K562 (cell line): Measurements from ENCODE around the gene SUSD3.

Experiments used
- CUX1 ChIP-seq: fragments of 200-800 bp; sonication (Bioruptor generic); IDR thresholded peaks from 2 replicates; pipeline ENCODE4 v1.6.1; 2016; ENCODE audit warnings: missing genetic modification characterization, missing compliant biosample characterization
- ESRRA ChIP-seq: fragments of 450-650 bp; IDR thresholded peaks from 2 replicates; pipeline ENCODE4 v1.6.1; 2014; ENCODE audit warnings: low read depth, mild to moderate bottlenecking, moderate library complexity, borderline replicate concordance
- FOXK2 ChIP-seq, 2 experiments: fragments of 450-650 bp; IDR thresholded peaks in 1 of 2; conservative IDR thresholded peaks in 1 of 2; 2 replicates each; pipeline ENCODE4 v1.6.1; 2016; ENCODE audit warnings: low read depth in 2 of 2, mild to moderate bottlenecking in 1 of 2
- KAT2B ChIP-seq: IDR thresholded peaks from one replicate; pipeline ENCODE4 v1.6.1; 2012; ENCODE audit warnings: low read depth, mild to moderate bottlenecking, control low read depth, inconsistent platforms, low read length, moderate library complexity
- STAT6 ChIP-seq: sonication (generic); formaldehyde crosslinking; IDR thresholded peaks from 2 replicates; pipeline ENCODE4 v1.8.1; 2023; ENCODE audit warnings: mild to moderate bottlenecking, missing genetic modification reagents
- ZBTB17 ChIP-seq: fragments of 450-650 bp; formaldehyde crosslinking; IDR thresholded peaks from 2 replicates; pipeline ENCODE4 v1.4.0; 2020; ENCODE audit warnings: mild to moderate bottlenecking
- ZNF224 ChIP-seq: sonication (generic); formaldehyde crosslinking; IDR thresholded peaks from 2 replicates; pipeline ENCODE4 v1.8.0; 2022; ENCODE audit warnings: mild to moderate bottlenecking, missing genetic modification reagents

- TF ChIP-seq ESRRA (no peak), FOXK2 (conservative IDR thresholded peaks at IDR 0.05 in 1 of 2, IDR thresholded peaks at IDR 0.05 in 1 of 2; ENCODE audit: low read depth in 2 of 2) (no peak), KAT2B (no peak), CUX1 (CRISPR knock-in tag) (no peak), ZNF224 (no peak), STAT6 (CRISPR knock-in tag) (no peak), ZBTB17 (no peak)
Measured at GRCh38 chr9:93082841-93083411, 24.4 kb downstream of the SUSD3 start.
